Activated T-cell treated with anti-CD3 and anti-CD28 coated beads, Interleukin-2, amount 50 U/mL, for 24 hours (primary cell): ENCODE measurements around the gene FFAR1.
A peak's percentile ranks its signal among the peaks of the same experiment; 100 is the strongest.

ENCODE experiments used
- DNase-seq: peaks from one replicate; pipeline ENCODE4 v3.0.0-alpha.2; 2020
- H3K27ac Mint-ChIP-seq: 2 replicates; pipeline ENCODE4 v1.8.0; 2020; ENCODE audit warnings: mild to moderate bottlenecking, mixed read lengths
- H3K27me3 Mint-ChIP-seq: 2 replicates; pipeline ENCODE4 v1.8.0; 2020; ENCODE audit warnings: mixed read lengths
- H3K36me3 Mint-ChIP-seq: 2 replicates; pipeline ENCODE4 v1.8.0; 2020; ENCODE audit warnings: low read depth, mixed read lengths
- H3K4me1 Mint-ChIP-seq: 2 replicates; pipeline ENCODE4 v1.8.0; 2020; ENCODE audit warnings: low read depth, mixed read lengths
- H3K4me3 Mint-ChIP-seq: 2 replicates; pipeline ENCODE4 v1.8.0; 2020; ENCODE audit warnings: mild to moderate bottlenecking, moderate library complexity, mixed read lengths
- H3K9me3 Mint-ChIP-seq: 2 replicates; pipeline ENCODE4 v1.8.0; 2020; ENCODE audit warnings: mixed read lengths

FFAR1 gene

GRCh38 chr19:35328851-35329285 lies 18.8 kb upstream of the FFAR1 start, which contains the start of gene CD22:
CD22 (plus strand) TSS chr19:35329187; CDS start chr19:35332041, 2,854 bp downstream.
- Mint-ChIP-seq H3K4me1 (peaks cover 21% of the 10 kb centered on the region), H3K4me3 (no peak within 1 kb of the TSS), H3K27ac (peak within 1 kb of the TSS; percentile 1)

GRCh38 chr19:35329323-35329722 lies 18.4 kb upstream of the FFAR1 start:
- Mint-ChIP-seq H3K36me3 (no peaks in the 10 kb centered on the region), H3K27ac (no peak overlapping the region), H3K9me3 (no peaks in the 10 kb centered on the region), H3K27me3 (peaks cover 9% of the 10 kb centered on the region), H3K4me1 (peaks cover 24% of the 10 kb centered on the region), H3K4me3 (no peak overlapping the region)
- DNase-seq, result no peak

More at GRCh38 chr19:35328851-35329285, 18.8 kb upstream of the FFAR1 start, which contains the start of gene CD22:
- no peak for DNase-seq
- H3K27me3 Mint-ChIP-seq, result peaks cover 9% of the 10 kb centered on the region
- no peaks in the 10 kb centered on the region for H3K9me3 Mint-ChIP-seq
- no peaks in the 10 kb centered on the region for H3K36me3 Mint-ChIP-seq

- Mint-ChIP-seq H3K27ac (no peak overlapping the region), H3K27me3 (peaks cover 9% of the 10 kb centered on the region), H3K36me3 (no peaks in the 10 kb centered on the region), H3K4me1 (peaks cover 29% of the 10 kb centered on the region), H3K9me3 (no peaks in the 10 kb centered on the region), H3K4me3 (no peak overlapping the region)
- DNase-seq, result no peak
Measured at GRCh38 chr19:35330475-35330874, 17.2 kb upstream of the FFAR1 start.

GRCh38 chr19:35331551-35332214 lies 16.0 kb upstream of the FFAR1 start:
- no peaks in the 10 kb centered on the region for H3K9me3 Mint-ChIP-seq
- no peaks in the 10 kb centered on the region for H3K36me3 Mint-ChIP-seq
- peaks cover 29% of the 10 kb centered on the region for H3K4me1 Mint-ChIP-seq
- DNase-seq, result no peak
- H3K4me3 Mint-ChIP-seq, result no peak overlapping the region
- peaks cover 11% of the 10 kb centered on the region for H3K27me3 Mint-ChIP-seq
- no peak overlapping the region for H3K27ac Mint-ChIP-seq

GRCh38 chr19:35332817-35333216 lies 14.9 kb upstream of the FFAR1 start:
- peak overlapping the region; percentile 30 for H3K27ac Mint-ChIP-seq
- no peak overlapping the region for H3K4me3 Mint-ChIP-seq
- no peak for DNase-seq

GRCh38 chr19:35334144-35334753 lies 13.5 kb upstream of the FFAR1 start:
- Mint-ChIP-seq H3K27me3 (peaks cover 11% of the 10 kb centered on the region), H3K4me1 (peaks cover 22% of the 10 kb centered on the region), H3K4me3 (no peak overlapping the region), H3K27ac (no peak overlapping the region), H3K36me3 (no peaks in the 10 kb centered on the region), H3K9me3 (no peaks in the 10 kb centered on the region)
- DNase-seq, result no peak

More at GRCh38 chr19:35332817-35333216, 14.9 kb upstream of the FFAR1 start:
- Mint-ChIP-seq H3K9me3 (no peaks in the 10 kb centered on the region), H3K27me3 (peaks cover 11% of the 10 kb centered on the region), H3K4me1 (peaks cover 29% of the 10 kb centered on the region), H3K36me3 (no peaks in the 10 kb centered on the region)

- Mint-ChIP-seq H3K36me3 (no peaks in the 10 kb centered on the region), H3K4me3 (no peak overlapping the region), H3K9me3 (no peaks in the 10 kb centered on the region), H3K27ac (no peak overlapping the region), H3K27me3 (peaks cover 2% of the 10 kb centered on the region), H3K4me1 (peaks cover 22% of the 10 kb centered on the region)
- DNase-seq, result no peak
Measured at GRCh38 chr19:35336166-35336955, 11.3 kb upstream of the FFAR1 start.

- no peaks in the 10 kb centered on the region for H3K36me3 Mint-ChIP-seq
- no peak overlapping the region for H3K27ac Mint-ChIP-seq
- no peaks in the 10 kb centered on the region for H3K9me3 Mint-ChIP-seq
- H3K27me3 Mint-ChIP-seq, result peaks cover 2% of the 10 kb centered on the region
- H3K4me1 Mint-ChIP-seq, result peaks cover 22% of the 10 kb centered on the region
- H3K4me3 Mint-ChIP-seq, result no peak overlapping the region
- DNase-seq, result no peak
Measured at GRCh38 chr19:35337097-35337983, 10.4 kb upstream of the FFAR1 start.

- Mint-ChIP-seq H3K36me3 (no peaks in the 10 kb centered on the region), H3K9me3 (no peaks in the 10 kb centered on the region), H3K27me3 (peaks cover 2% of the 10 kb centered on the region), H3K4me3 (no peak overlapping the region), H3K4me1 (peaks cover 17% of the 10 kb centered on the region), H3K27ac (no peak overlapping the region)
- DNase-seq, result no peak
Measured at GRCh38 chr19:35337984-35338296, 9.8 kb upstream of the FFAR1 start.

GRCh38 chr19:35340431-35340830 lies 7.3 kb upstream of the FFAR1 start:
- peaks cover 2% of the 10 kb centered on the region for H3K4me1 Mint-ChIP-seq
- no peak overlapping the region for H3K27ac Mint-ChIP-seq
- peaks cover 2% of the 10 kb centered on the region for H3K27me3 Mint-ChIP-seq
- H3K36me3 Mint-ChIP-seq, result no peaks in the 10 kb centered on the region
- H3K9me3 Mint-ChIP-seq, result no peaks in the 10 kb centered on the region
- no peak for DNase-seq
- no peak overlapping the region for H3K4me3 Mint-ChIP-seq

GRCh38 chr19:35341006-35341405 lies 6.7 kb upstream of the FFAR1 start:
- no peak overlapping the region for H3K27ac Mint-ChIP-seq
- DNase-seq, result no peak
- no peaks in the 10 kb centered on the region for H3K9me3 Mint-ChIP-seq
- H3K27me3 Mint-ChIP-seq, result peaks cover 6% of the 10 kb centered on the region
- no peaks in the 10 kb centered on the region for H3K36me3 Mint-ChIP-seq
- peaks cover 8% of the 10 kb centered on the region for H3K4me1 Mint-ChIP-seq
- H3K4me3 Mint-ChIP-seq, result no peak overlapping the region

GRCh38 chr19:35341565-35342225 lies 6.0 kb upstream of the FFAR1 start:
- Mint-ChIP-seq H3K36me3 (no peaks in the 10 kb centered on the region), H3K27ac (no peak overlapping the region), H3K4me1 (peaks cover 15% of the 10 kb centered on the region), H3K27me3 (peaks cover 4% of the 10 kb centered on the region), H3K9me3 (no peaks in the 10 kb centered on the region), H3K4me3 (no peak overlapping the region)
- no peak for DNase-seq

- peaks cover 4% of the 10 kb centered on the region for H3K27me3 Mint-ChIP-seq
- no peak for DNase-seq
- H3K9me3 Mint-ChIP-seq, result no peaks in the 10 kb centered on the region
- H3K36me3 Mint-ChIP-seq, result no peaks in the 10 kb centered on the region
- H3K4me1 Mint-ChIP-seq, result peaks cover 22% of the 10 kb centered on the region
- no peak overlapping the region for H3K27ac Mint-ChIP-seq
- H3K4me3 Mint-ChIP-seq, result no peak overlapping the region
Measured at GRCh38 chr19:35342430-35342829, 5.3 kb upstream of the FFAR1 start.
